ENCODE measurements around the gene SDC4.

DNA sequence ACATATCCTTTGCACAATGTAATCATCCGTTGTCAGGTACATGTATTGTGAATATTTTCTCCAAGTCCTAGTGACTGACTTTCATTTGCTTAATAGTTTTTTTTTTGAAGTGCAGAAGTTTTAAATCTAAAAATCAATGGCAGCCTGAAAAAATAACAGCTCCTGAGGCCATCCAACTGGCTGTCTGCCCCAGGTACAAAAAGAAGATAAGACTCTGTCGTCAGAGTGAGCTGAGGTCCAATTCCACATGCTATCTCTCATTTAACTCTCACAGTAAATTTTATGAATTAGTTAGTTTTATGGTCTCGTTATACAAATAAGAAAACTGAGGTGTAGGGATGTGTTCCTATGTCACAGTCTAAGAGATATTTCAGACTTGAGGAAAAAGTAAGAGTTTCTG, 72.9 kb downstream of the SDC4 start:
- no peak for TF ChIP-seq CTCF (IDR thresholded peaks at IDR 0.05)
- TF ChIP-seq POLR2AphosphoS5 (IDR thresholded peaks at IDR 0.05; ENCODE audit: insufficient read depth in 1 of 2, low read depth in 1 of 2) = no peak
- no peak for TF ChIP-seq POLR2A (IDR thresholded peaks at IDR 0.05)

Data from vagina (tissue), 2 donors.